SK-N-SH treated with all-trans-retinoic acid at 6 μM for 48 hours (cell line): ENCODE measurements around the gene SLC17A5.

Experiments used
- ATAC-seq: fragments of 200-7000 bp; cut with Tn5 transposase; 3 replicates; pipeline ENCODE4 v1.9.1; 2020; ENCODE audit warnings: mild to moderate bottlenecking, moderate library complexity
- ARNTL ChIP-seq: fragments of 450-650 bp; formaldehyde crosslinking; IDR thresholded peaks from 2 replicates; pipeline ENCODE4 v1.5.0; 2020; ENCODE audit warnings: low read depth, mild to moderate bottlenecking, moderate library complexity, borderline replicate concordance
- BACH2 ChIP-seq: fragments of 250-450 bp; sonication (Bioruptor Pico); IDR thresholded peaks from 2 replicates; pipeline ENCODE4 v1.9.0; 2021; ENCODE audit warnings: mild to moderate bottlenecking, borderline replicate concordance
- CREB5 ChIP-seq: fragments of 250-450 bp; sonication (Bioruptor Pico); IDR thresholded peaks from 2 replicates; pipeline ENCODE4 v1.5.1; 2020; ENCODE audit warnings: low read depth, mild to moderate bottlenecking, moderate library complexity
- CSRNP3 ChIP-seq: fragments of 250-450 bp; sonication (Bioruptor Pico); IDR thresholded peaks from 2 replicates; pipeline ENCODE4 v1.5.1; 2021; ENCODE audit warnings: mild to moderate bottlenecking, moderate library complexity
- ESRRG ChIP-seq: fragments of 250-450 bp; sonication (Bioruptor Pico); IDR thresholded peaks from 2 replicates; pipeline ENCODE4 v1.6.1; 2021; ENCODE audit warnings: mild to moderate bottlenecking
- GLIS3 ChIP-seq: fragments of 250-450 bp; sonication (Bioruptor Pico); IDR thresholded peaks from 2 replicates; pipeline ENCODE4 v1.5.0; 2020; ENCODE audit warnings: mild to moderate bottlenecking, moderate library complexity
- OSR1 ChIP-seq: fragments of 250-450 bp; sonication (Bioruptor Pico); IDR thresholded peaks from 2 replicates; pipeline ENCODE4 v1.8.0; 2022; ENCODE audit warnings: moderate library complexity, mild to moderate bottlenecking, inconsistent platforms
- PATZ1 ChIP-seq: fragments of 250-450 bp; sonication (Bioruptor Pico); IDR thresholded peaks from 2 replicates; pipeline ENCODE4 v1.8.0; 2020; ENCODE audit warnings: mild to moderate bottlenecking, moderate library complexity, borderline replicate concordance
- POU6F1 ChIP-seq: fragments of 250-450 bp; sonication (Bioruptor Pico); IDR thresholded peaks from 2 replicates; pipeline ENCODE4 v1.8.0; 2021; ENCODE audit warnings: low read depth, mild to moderate bottlenecking, moderate library complexity, borderline replicate concordance
- PPARA ChIP-seq: fragments of 250-450 bp; sonication (Bioruptor Pico); IDR thresholded peaks from 2 replicates; pipeline ENCODE4 v1.5.0; 2020; ENCODE audit warnings: mild to moderate bottlenecking, borderline replicate concordance
- SNAI2 ChIP-seq: fragments of 250-450 bp; sonication (Bioruptor Pico); IDR thresholded peaks from 2 replicates; pipeline ENCODE4 v1.5.0; 2020; ENCODE audit warnings: mild to moderate bottlenecking, moderate library complexity
- TCF4 ChIP-seq: fragments of 250-450 bp; sonication (Bioruptor Pico); IDR thresholded peaks from 2 replicates; pipeline ENCODE4 v1.8.0; 2021; ENCODE audit warnings: mild to moderate bottlenecking, moderate library complexity, borderline replicate concordance
- ZC3H10 ChIP-seq: fragments of 250-450 bp; sonication (Bioruptor Pico); IDR thresholded peaks from 2 replicates; pipeline ENCODE4 v1.5.1; 2021; ENCODE audit warnings: mild to moderate bottlenecking, moderate library complexity
- ZFP3 ChIP-seq: fragments of 250-450 bp; sonication (Bioruptor Pico); IDR thresholded peaks from 2 replicates; pipeline ENCODE4 v1.5.0; 2020; ENCODE audit warnings: mild to moderate bottlenecking, moderate library complexity
- ZFP30 ChIP-seq: fragments of 450-650 bp; formaldehyde crosslinking; IDR thresholded peaks from 2 replicates; pipeline ENCODE4 v1.5.0; 2022; ENCODE audit warnings: mild to moderate bottlenecking, moderate library complexity
- ZNF565 ChIP-seq: fragments of 450-650 bp; formaldehyde crosslinking; conservative IDR thresholded peaks from 2 replicates; pipeline ENCODE4 v1.5.0; 2020; ENCODE audit warnings: low read depth, mild to moderate bottlenecking, moderate library complexity
- ZNF70 ChIP-seq: fragments of 450-650 bp; formaldehyde crosslinking; IDR thresholded peaks from 2 replicates; pipeline ENCODE4 v1.5.0; 2020; ENCODE audit warnings: mild to moderate bottlenecking, moderate library complexity
- ZNF8 ChIP-seq: fragments of 450-650 bp; formaldehyde crosslinking; IDR thresholded peaks from 2 replicates; pipeline ENCODE4 v1.5.0; 2020; ENCODE audit warnings: mild to moderate bottlenecking, moderate library complexity

The SLC17A5 gene

GRCh38 chr6:73580247-73581149, 73.3 kb downstream of the SLC17A5 start:
- ATAC-seq: peak; percentile 93
- TF ChIP-seq OSR1 (no peak), CREB5 (CRISPR knock-in tag) (no peak), BACH2 (CRISPR knock-in tag) (no peak), TCF4 (no peak), ZNF8 (CRISPR knock-in tag) (no peak), ZFP30 (no peak), PATZ1 (CRISPR knock-in tag) (peak; percentile 45; the same call in 1 of the 2 replicates), ZFP3 (CRISPR knock-in tag) (0 out of 2 replicates have a peak, but pooled peaks have one; percentile 20), SNAI2 (CRISPR knock-in tag) (no peak), GLIS3 (CRISPR knock-in tag) (no peak), ARNTL (CRISPR knock-in tag) (no peak), POU6F1 (no peak)
- TF ChIP-seq, all 23 proteins: peak for 2

GRCh38 chr6:73579851-73580246, 73.9 kb downstream of the SLC17A5 start:
- ATAC-seq: peak; percentile 80
- TF ChIP-seq TCF4: no peak
- no peak for TF ChIP-seq ESRRG (CRISPR knock-in tag)
- TF ChIP-seq ZNF565: no peak
- no peak for TF ChIP-seq ZNF8 (CRISPR knock-in tag)
- TF ChIP-seq ZC3H10 (CRISPR knock-in tag): no peak
- no peak for TF ChIP-seq PPARA (CRISPR knock-in tag)
- no peak for TF ChIP-seq CREB5 (CRISPR knock-in tag)
- TF ChIP-seq CSRNP3 (CRISPR knock-in tag): no peak
- TF ChIP-seq ZNF70 (CRISPR knock-in tag): no peak
- TF ChIP-seq ZFP30: no peak
- TF ChIP-seq POU6F1: no peak
- no peak for TF ChIP-seq PATZ1 (CRISPR knock-in tag)
- no peak for TF ChIP-seq SNAI2 (CRISPR knock-in tag)
- TF ChIP-seq, all 23 proteins: peak for 0
